HCT116 (cell line): ENCODE results near the gene ACER1. TPM values are rescaled to one million over a fixed set of nuclear protein-coding genes. Genes with fewer than 3 reads are reported as not detected.

Source experiments
- ATAC-seq: fragments of 200-7000 bp; cut with Tn5 transposase; 2 replicates; pipeline ENCODE4 v1.9.1; 2020; ENCODE audit warnings: mild to moderate bottlenecking, moderate library complexity
- BruUV-seq: library from RNA; stranded (reverse); fragments of 400-500 nt; replicated peaks from 2 replicates; lab custom pipeline; 2021; lab: Mats Ljungman, UMichigan
- CTCF ChIA-PET: fragments of 300-600 bp; sonication (Branson Sonifier 250); formaldehyde crosslinking; loops from one replicate; lab custom pipeline; 2021; ENCODE audit warnings: antibody characterized with exemption; lab: Charles Lee
- POLR2A ChIA-PET: fragments of 300-600, 350-600 bp; sonication (Branson Sonifier 250); formaldehyde crosslinking; loops from one replicate; lab custom pipeline; 2021; ENCODE audit warnings: antibody characterized with exemption; lab: Charles Lee
- RAD21 ChIA-PET, 2 experiments: fragments of 300-600 bp; sonication (Branson Sonifier 250); formaldehyde crosslinking; loops; one replicate each; lab custom pipeline; 2023; ENCODE audit warnings: low total read pairs in 2 of 2; ENCODE audit not compliant: uncharacterized antibody in 2 of 2, unreplicated experiment in 2 of 2, low non-redundant PET in 1 of 2; lab: Charles Lee
- DNase-seq: peaks from one replicate; pipeline ENCODE4 v3.0.0-alpha.2; 2010; ENCODE audit warnings: low read depth, low spot score
- H2AFZ ChIP-seq: fragments of 200-600 bp; shearing (Covaris generic), sonication (generic); 2 replicates; pipeline ENCODE4 v1.6.1; 2017; ENCODE audit warnings: low read depth, mixed run types, mixed read lengths, antibody characterized with exemption, low read length; ENCODE audit not compliant: poor library complexity, severe bottlenecking
- H3K27ac ChIP-seq: 2 replicates; pipeline ENCODE4 v1.5.1; 2012; ENCODE audit warnings: low read depth, low read length
- H3K27me3 ChIP-seq: fragments of 200-600 bp; sonication (generic); 2 replicates; pipeline ENCODE4 v1.6.1; 2016; ENCODE audit warnings: mixed run types, low read length, mixed read lengths; ENCODE audit not compliant: insufficient read depth
- H3K36me3 ChIP-seq, 2 experiments: fragments of 200-500 bp in 1 of 2; fragments of 200-600 bp in 1 of 2; sonication (Bioruptor generic) in 1 of 2; sonication (generic) in 1 of 2; 2 replicates each; pipeline versions ENCODE4 v1.5.1 to v1.6.1; 2014 to 2016; ENCODE audit warnings: low read length in 2 of 2, inconsistent platforms in 1 of 2, mixed read lengths in 1 of 2, mixed run types in 1 of 2; ENCODE audit not compliant: insufficient read depth in 2 of 2, control insufficient read depth in 1 of 2
- H3K4me1 ChIP-seq, 2 experiments: fragments of 200-600 bp in 1 of 2; sonication (generic) in 1 of 2; 2 replicates each; pipeline versions ENCODE4 v1.5.1 to v1.6.1; 2012 to 2017; ENCODE audit warnings: low read length in 2 of 2, inconsistent platforms in 1 of 2, mild to moderate bottlenecking in 1 of 2, mixed read lengths in 1 of 2, mixed run types in 1 of 2, moderate library complexity in 1 of 2; ENCODE audit not compliant: insufficient read depth in 2 of 2, control insufficient read depth in 1 of 2
- H3K4me2 ChIP-seq: fragments of 200-600 bp; sonication (generic); 2 replicates; pipeline ENCODE4 v1.6.1; 2017; ENCODE audit warnings: mixed run types, low read length, mixed read lengths
- H3K4me3 ChIP-seq, 2 experiments: fragments of 200-600 bp in 1 of 2; sonication (generic) in 1 of 2; replicated peaks in 1 of 2; 2 replicates each; pipeline ENCODE4 v1.5.1; 2011 to 2016; ENCODE audit warnings: low read length in 2 of 2, control low read depth in 1 of 2, low read depth in 1 of 2, mild to moderate bottlenecking in 1 of 2, mixed read lengths in 1 of 2, mixed run types in 1 of 2
- H3K79me2 ChIP-seq: fragments of 200-600 bp; sonication (generic); 2 replicates; pipeline ENCODE4 v1.6.1; 2017; ENCODE audit warnings: mild to moderate bottlenecking, mixed run types, low read length, moderate library complexity, mixed read lengths; ENCODE audit not compliant: insufficient read depth
- H3K9ac ChIP-seq: fragments of 200-600 bp; sonication (generic); 2 replicates; pipeline ENCODE4 v1.6.1; 2016; ENCODE audit warnings: low read length, mixed read lengths
- H3K9me2 ChIP-seq: fragments of 200-600 bp; sonication (generic), shearing (Covaris generic); 2 replicates; pipeline ENCODE4 v1.6.1; 2017; ENCODE audit warnings: mixed run types, mild to moderate bottlenecking, moderate library complexity; ENCODE audit not compliant: insufficient read depth
- H3K9me3 ChIP-seq, 2 experiments: fragments of 200-500 bp in 1 of 2; fragments of 200-600 bp in 1 of 2; sonication (Bioruptor generic) in 1 of 2; sonication (generic) in 1 of 2; 2 replicates each; pipeline ENCODE4 v1.6.1; 2014 to 2017; ENCODE audit warnings: low read length in 2 of 2, mixed read lengths in 2 of 2, inconsistent platforms in 1 of 2, low read depth in 1 of 2, mild to moderate bottlenecking in 1 of 2, mixed run types in 1 of 2, moderate library complexity in 1 of 2; ENCODE audit not compliant: control insufficient read depth in 1 of 2, insufficient read depth in 1 of 2
- H4K20me1 ChIP-seq: fragments of 200-600 bp; sonication (generic), shearing (Covaris generic); 2 replicates; pipeline ENCODE4 v1.6.1; 2017; ENCODE audit warnings: mixed run types, mild to moderate bottlenecking, moderate library complexity; ENCODE audit not compliant: insufficient read depth
- ATF3 ChIP-seq: IDR thresholded peaks from 2 replicates; pipeline ENCODE4 v1.6.1; 2012
- CBX3 ChIP-seq: IDR thresholded peaks from 2 replicates; pipeline ENCODE4 v1.6.1; 2012; ENCODE audit warnings: low read depth
- EGR1 ChIP-seq: IDR thresholded peaks from 2 replicates; pipeline ENCODE4 v1.6.1; 2012; ENCODE audit warnings: low read depth
- JUND ChIP-seq: IDR thresholded peaks from 2 replicates; pipeline ENCODE4 v1.6.1; 2012
- POLR2A ChIP-seq: IDR thresholded peaks from 2 replicates; pipeline ENCODE4 v1.7.0; 2011; ENCODE audit warnings: borderline replicate concordance; ENCODE audit not compliant: insufficient read depth, insufficient read length; ENCODE audit errors: extremely low read depth
- REST ChIP-seq: IDR thresholded peaks from 2 replicates; pipeline ENCODE4 v1.6.1; 2012; ENCODE audit warnings: low read depth
- SIN3A ChIP-seq: IDR thresholded peaks from 2 replicates; pipeline ENCODE4 v1.6.1; 2012; ENCODE audit warnings: low read depth
- SP1 ChIP-seq: IDR thresholded peaks from 2 replicates; pipeline ENCODE4 v1.6.1; 2012; ENCODE audit warnings: low read depth
- SRF ChIP-seq: IDR thresholded peaks from 2 replicates; pipeline ENCODE4 v1.6.1; 2012; ENCODE audit warnings: low read depth
- ZNF274 ChIP-seq: fragments of 200-500 bp; sonication (Bioruptor generic); IDR thresholded peaks from 2 replicates; pipeline ENCODE4 v1.6.1; 2014; ENCODE audit warnings: mild to moderate bottlenecking, low read depth, low read length, inconsistent platforms
- intact Hi-C: fragments of 100-400 bp; cut with micrococcal nuclease; formaldehyde crosslinking; loops from 2 replicates; pipeline ENCODE4 v1.10.0; 2022
- total RNA-seq: library from RNA; stranded (reverse); gene quantifications from one replicate; pipeline ENCODE4 v1.2.1, GENCODE V29; 2021; ENCODE audit not compliant: unreplicated experiment

Gene ACER1
- total RNA-seq, 1 experiment from 2014 or later, result not detected

GRCh38 chr19:6379744-6380143 lies 46.3 kb upstream of the ACER1 start:
- DNase-seq, result no peak
- H3K27ac ChIP-seq, result no peak overlapping the region
- no peak for ATAC-seq
- no peak overlapping the region for H2AFZ ChIP-seq
- no peaks in the 10 kb centered on the region for H3K9me3 ChIP-seq
- ChIA-PET CTCF (no interaction called here), RAD21 (no interaction called here), POLR2A (no interaction called here)
- no peaks in the 10 kb centered on the region for H3K79me2 ChIP-seq
- intact Hi-C loops, result no loop called here
- no peak overlapping the region for H3K9ac ChIP-seq
- peaks cover 20 to 29% of the 10 kb centered on the region in 2 experiments; a peak in 2 of 4 replicates for H3K36me3 ChIP-seq
- TF ChIP-seq CBX3 (no peak), JUND (no peak), SP1 (no peak), REST (no peak), ZNF274 (no peak), ATF3 (no peak), EGR1 (no peak), SIN3A (no peak), SRF (no peak), POLR2A (no peak)
- no peak overlapping the region for H3K4me3 ChIP-seq
- BruUV-seq, result no TSS peak
- H3K4me1 ChIP-seq, result no peaks in the 10 kb centered on the region
- no peaks in the 10 kb centered on the region for H4K20me1 ChIP-seq
- no peak overlapping the region for H3K4me2 ChIP-seq
- H3K9me2 ChIP-seq, result no peaks in the 10 kb centered on the region
- H3K27me3 ChIP-seq, result no peaks in the 10 kb centered on the region
